H7 (cell line): ENCODE measurements around the gene DHDDS. TPM values are rescaled to one million over a fixed set of nuclear protein-coding genes. Genes with fewer than 3 reads are reported as not detected.

ENCODE experiments used
- DNase-seq: peaks from one replicate; pipeline ENCODE4 v3.0.0; 2012
- H3K27me3 ChIP-seq: 2 replicates; pipeline ENCODE4 v1.6.0; 2011; ENCODE audit warnings: mild to moderate bottlenecking, low read length; ENCODE audit not compliant: control insufficient read depth, insufficient read depth
- H3K36me3 ChIP-seq: replicated peaks from 2 replicates; pipeline ENCODE4 v1.5.1; 2011; ENCODE audit warnings: low read length; ENCODE audit not compliant: control insufficient read depth, insufficient read depth
- H3K4me3 ChIP-seq: 2 replicates; pipeline ENCODE4 v1.5.1; 2011; ENCODE audit warnings: low read depth, mild to moderate bottlenecking, control low read depth, low read length, moderate library complexity; ENCODE audit not compliant: insufficient read depth
- total RNA-seq: library from RNA; depleted of rRNA; stranded (reverse); fragments of >200 nt; shearing (Covaris generic); gene quantifications from 2 replicates; pipeline ENCODE4 v1.2.3, GENCODE V29; 2014

The DHDDS gene
- total RNA-seq, 1 experiment from 2014 or later: 60.0 TPM

- no peak overlapping the region for H3K4me3 ChIP-seq
- H3K36me3 ChIP-seq: peaks cover 8% of the 10 kb centered on the region
- H3K27me3 ChIP-seq: no peaks in the 10 kb centered on the region
- DNase-seq: no peak
Measured at GRCh38 chr1:26450908-26451307, 18.8 kb downstream of the DHDDS start.

- Histone ChIP-seq H3K36me3 (peaks cover 7% of the 10 kb centered on the region), H3K4me3 (no peak overlapping the region), H3K27me3 (no peaks in the 10 kb centered on the region)
- no peak for DNase-seq
Measured at GRCh38 chr1:26452459-26453183, 20.5 kb downstream of the DHDDS start.

- Histone ChIP-seq H3K36me3 (no peaks in the 10 kb centered on the region; the same call in none of the 2 replicates), H3K4me3 (no peak overlapping the region), H3K27me3 (no peaks in the 10 kb centered on the region)
- DNase-seq: no peak
Measured at GRCh38 chr1:26459148-26459547, 27.0 kb downstream of the DHDDS start.

- no peak for DNase-seq
- H3K4me3 ChIP-seq: no peak overlapping the region
- no peaks in the 10 kb centered on the region for H3K27me3 ChIP-seq
- H3K36me3 ChIP-seq: peaks cover 3% of the 10 kb centered on the region
Measured at GRCh38 chr1:26459573-26460031, 27.5 kb downstream of the DHDDS start.

- Histone ChIP-seq H3K36me3 (peaks cover 25% of the 10 kb centered on the region), H3K27me3 (no peaks in the 10 kb centered on the region; the same call in 1 of the 2 replicates), H3K4me3 (no peak overlapping the region)
- DNase-seq: no peak
Measured at GRCh38 chr1:26468911-26469310, 36.8 kb downstream of the DHDDS start.

- no peak for DNase-seq
- H3K27me3 ChIP-seq: no peaks in the 10 kb centered on the region; the same call in 1 of the 2 replicates
- peaks cover 28% of the 10 kb centered on the region for H3K36me3 ChIP-seq
- H3K4me3 ChIP-seq: no peak overlapping the region
Measured at GRCh38 chr1:26469558-26469957, 37.4 kb downstream of the DHDDS start.

- peak; percentile 33 for DNase-seq
- peaks cover 33% of the 10 kb centered on the region for H3K36me3 ChIP-seq
- H3K27me3 ChIP-seq: no peaks in the 10 kb centered on the region; the same call in 1 of the 2 replicates
- peak overlapping the region; percentile 89 for H3K4me3 ChIP-seq
Measured at GRCh38 chr1:26470878-26471497, 38.9 kb downstream of the DHDDS start.

- Histone ChIP-seq H3K27me3 (no peaks in the 10 kb centered on the region; the same call in 1 of the 2 replicates), H3K36me3 (peaks cover 34% of the 10 kb centered on the region), H3K4me3 (peak overlapping the region; percentile 89)
- DNase-seq: peak; percentile 77
Measured at GRCh38 chr1:26471498-26472319, 39.6 kb downstream of the DHDDS start.

GRCh38 chr1:26472320-26472900, 40.3 kb downstream of the DHDDS start, which contains the start of gene HMGN2:
Gene HMGN2 (plus strand): TSS chr1:26472440. CDS start chr1:26472613, 173 bp downstream.
- peaks cover 33% of the 10 kb centered on the region for H3K36me3 ChIP-seq
- DNase-seq: peak; percentile 95

GRCh38 chr1:26472901-26473845, 41.1 kb downstream of the DHDDS start:
- Histone ChIP-seq H3K4me3 (peak overlapping the region; percentile 89), H3K27me3 (no peaks in the 10 kb centered on the region; the same call in 1 of the 2 replicates), H3K36me3 (peaks cover 31% of the 10 kb centered on the region)
- peak; percentile 97 for DNase-seq

More at GRCh38 chr1:26472320-26472900, 40.3 kb downstream of the DHDDS start, which contains the start of gene HMGN2:
- H3K27me3 ChIP-seq: no peaks in the 10 kb centered on the region; the same call in 1 of the 2 replicates
- H3K4me3 ChIP-seq: peak within 1 kb of the TSS; percentile 89

GRCh38 chr1:26474818-26475217, 42.7 kb downstream of the DHDDS start:
- DNase-seq: no peak
- no peaks in the 10 kb centered on the region; the same call in 1 of the 2 replicates for H3K27me3 ChIP-seq
- H3K4me3 ChIP-seq: no peak overlapping the region
- peaks cover 25% of the 10 kb centered on the region for H3K36me3 ChIP-seq

GRCh38 chr1:26475989-26476388, 43.9 kb downstream of the DHDDS start:
- H3K27me3 ChIP-seq: no peaks in the 10 kb centered on the region
- no peak overlapping the region for H3K4me3 ChIP-seq
- H3K36me3 ChIP-seq: peaks cover 25% of the 10 kb centered on the region
- DNase-seq: no peak

- H3K36me3 ChIP-seq: peaks cover 25% of the 10 kb centered on the region
Measured at GRCh38 chr1:26476958-26477357, 44.8 kb downstream of the DHDDS start.

More at GRCh38 chr1:26476958-26477357, 44.8 kb downstream of the DHDDS start:
- no peaks in the 10 kb centered on the region for H3K27me3 ChIP-seq
- H3K4me3 ChIP-seq: no peak overlapping the region
- DNase-seq: no peak
